Heart right ventricle (tissue), 16 donors: ENCODE results near the gene NRN1. TPM values are rescaled to one million over a fixed set of nuclear protein-coding genes. Genes with fewer than 3 reads are reported as not detected.

Experiments used
- ATAC-seq, 8 donors: fragments of 200-7000 bp; cut with Tn5 transposase; one replicate each; pipeline ENCODE4 v1.9.1; 2020; ENCODE audit warnings: mild to moderate bottlenecking in 8 of 8, moderate library complexity in 8 of 8, moderate number of reproducible peaks in 1 of 8
- DNase-seq, 2 donors: peaks; one replicate each; pipeline ENCODE4 v3.0.0-alpha.2; 2020
- H3K27ac ChIP-seq, 10 donors: fragments of 200-600 bp; sonication (generic) in 2 of 10; one replicate each; pipeline versions ENCODE4 v1.5.0 to v1.8.0; 2020 to 2022; ENCODE audit warnings: mild to moderate bottlenecking in 3 of 10
- H3K27me3 ChIP-seq, 7 donors: fragments of 200-600 bp; one replicate each; pipeline ENCODE4 v1.8.0; 2021 to 2022; ENCODE audit warnings: mild to moderate bottlenecking in 2 of 7
- H3K36me3 ChIP-seq, 9 donors: fragments of 200-600 bp; sonication (generic) in 1 of 9; one replicate each; pipeline versions ENCODE4 v1.5.0 to v1.8.0; 2020 to 2022; ENCODE audit warnings: mild to moderate bottlenecking in 2 of 9
- H3K4me1 ChIP-seq, 9 donors: fragments of 200-600 bp; sonication (generic) in 1 of 9; one replicate each; pipeline versions ENCODE4 v1.5.0 to v1.8.0; 2020 to 2022; ENCODE audit warnings: mild to moderate bottlenecking in 4 of 9
- H3K4me3 ChIP-seq, 10 donors: fragments of 200-600 bp; sonication (generic) in 2 of 10; one replicate each; pipeline versions ENCODE4 v1.5.0 to v1.8.0; 2020 to 2022; ENCODE audit warnings: mild to moderate bottlenecking in 7 of 10, moderate library complexity in 2 of 10
- H3K9me3 ChIP-seq, 11 donors: fragments of 200-600 bp in 10 of 11; sonication (generic) in 2 of 11; one replicate each; pipeline versions ENCODE4 v1.5.0 to v1.8.0; 2013 to 2022; ENCODE audit warnings: mild to moderate bottlenecking in 2 of 11, control low read depth in 1 of 11, moderate library complexity in 1 of 11
- WGBS, 2 donors: extraction: QIAGEN DNeasy Blood & Tissue Kit; methylation state at CpG; one replicate each; pipeline ENCODE4 v1.1.7; 2013; ENCODE audit warnings: inconsistent platforms in 1 of 2; 5-methylcytosine and 5-hydroxymethylcytosine counted together
- intact Hi-C, 10 donors: fragments of 100-400 bp; cut with DNase I; formaldehyde crosslinking; loops; one replicate each; pipeline versions ENCODE4 v1.11.1 to v1.14.2; 2022
- polyA plus RNA-seq, 2 donors: library from polyadenylated mRNA; stranded (reverse); fragments of 200-250 nt; gene quantifications; one replicate each; pipeline ENCODE4 v1.2.3, GENCODE V29; 2013
- total RNA-seq, 10 donors: library from RNA; stranded (reverse); fragmentation: NEBNext Ultra II Directional in 3 of 10; extraction: Animal tissue kit (Norgen Biotek cat#: 25700) in 3 of 10; gene quantifications; one replicate each; pipeline versions ENCODE4 v1.2.1 to v1.2.4, GENCODE V29; 2021 to 2023
- TF ChIP-seq, protein P1 (sequence below), 9 donors: fragments of 200-600 bp; sonication (generic) in 2 of 9; IDR thresholded peaks; one replicate each; pipeline versions ENCODE4 v1.5.0 to v1.8.0; 2021 to 2022; ENCODE audit warnings: antibody characterized with exemption in 9 of 9, mild to moderate bottlenecking in 5 of 9, moderate library complexity in 1 of 9
- donor health status: Arrhythmogenic right ventricular cardiomyopathy.
- donor health status: ischemic (EF 13 %, LVEDD 7.1; RV severe dilation, severe dysfunction).
- donor health status: healthy with polysubstance abuse.
- donor health status: DM: no; HTN: yes; CAD: no.
- donor health status: DM: no; HTN: no; CAD: no.
- donor health status: ischemic (EF 25% LVEDD 6.9; RV normal size, moderate dysfunction).
- donor health status: ischemic (EF 25% LVEDD 5.7; RV mildly dilated, moderate dysfunction).
- donor health status: healthy.
- donor health status: DM: yes; HTN: yes; CAD: no.
- donor health status: Ischemic cardiomyopathy.
- donor health status: ischemic (EF 35%, LVEDD 5.7; RV mildly dilated, moderate dysfunction).
- donor health status: nonischemic (EF 11% LVEDD 7.7; RV severe dilation, severe dysfunction).
- donor health status: DM: yes; HTN: yes; CAD: no.
- donor health status: PGD.
- donor health status: ischemic (EF 29% LVEDD 5.4; RV normal size, mild dysfunction).
- donor health status: nonischemic (EF 23%, LVEDD 6.1; RV moderate dilation, normal function).

Gene NRN1
- total and polyA plus RNA-seq, 12 donors: 7.1 to 24.4 (median 12.7) TPM

DNA sequence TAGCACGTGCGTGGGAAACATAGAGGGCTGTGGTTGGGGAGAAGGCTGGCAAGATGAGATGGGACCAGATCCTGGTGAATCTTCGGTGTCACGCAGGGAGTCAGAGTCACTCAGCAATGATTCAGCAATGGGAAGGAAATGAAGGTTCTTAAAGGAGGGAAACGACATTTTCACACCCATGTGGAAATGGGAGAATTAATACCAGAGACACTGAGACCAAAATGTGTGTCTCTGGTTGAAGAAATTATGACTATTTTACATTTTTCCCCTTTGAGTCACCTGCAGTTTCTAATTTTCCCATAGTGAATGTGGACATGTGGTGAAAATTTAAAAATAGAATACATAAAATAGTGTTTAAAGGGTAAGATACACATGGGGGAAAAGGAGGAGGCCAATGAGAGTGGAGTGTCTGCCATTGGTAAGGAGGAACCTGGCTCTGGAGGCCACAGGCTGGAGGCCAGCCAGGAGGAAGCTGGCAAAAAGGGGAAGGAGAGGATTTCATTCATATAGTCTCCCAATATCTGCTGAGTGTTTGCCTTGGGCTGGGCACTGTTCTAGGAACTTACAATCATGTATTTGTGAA, 17.5 kb downstream of the NRN1 start:
- Histone ChIP-seq H3K27me3 (peaks cover 2 to 43% (median 29%) of the 10 kb centered on the region in 7 donors), H3K4me3 (no peak overlapping the region), H3K9me3 (peaks cover 0 to 4% (median 0%) of the 10 kb centered on the region in 11 donors), H3K27ac (peak overlapping the region in 1 of 10 donors; percentile 31), H3K4me1 (peaks cover 0 to 46% (median 0%) of the 10 kb centered on the region in 9 donors), H3K36me3 (no peaks in the 10 kb centered on the region)
- peak in 6 of 8 donors; percentile 31 to 75 (median 66) for ATAC-seq
- intact Hi-C loops: no loop called here
- TF ChIP-seq, protein P1, sequence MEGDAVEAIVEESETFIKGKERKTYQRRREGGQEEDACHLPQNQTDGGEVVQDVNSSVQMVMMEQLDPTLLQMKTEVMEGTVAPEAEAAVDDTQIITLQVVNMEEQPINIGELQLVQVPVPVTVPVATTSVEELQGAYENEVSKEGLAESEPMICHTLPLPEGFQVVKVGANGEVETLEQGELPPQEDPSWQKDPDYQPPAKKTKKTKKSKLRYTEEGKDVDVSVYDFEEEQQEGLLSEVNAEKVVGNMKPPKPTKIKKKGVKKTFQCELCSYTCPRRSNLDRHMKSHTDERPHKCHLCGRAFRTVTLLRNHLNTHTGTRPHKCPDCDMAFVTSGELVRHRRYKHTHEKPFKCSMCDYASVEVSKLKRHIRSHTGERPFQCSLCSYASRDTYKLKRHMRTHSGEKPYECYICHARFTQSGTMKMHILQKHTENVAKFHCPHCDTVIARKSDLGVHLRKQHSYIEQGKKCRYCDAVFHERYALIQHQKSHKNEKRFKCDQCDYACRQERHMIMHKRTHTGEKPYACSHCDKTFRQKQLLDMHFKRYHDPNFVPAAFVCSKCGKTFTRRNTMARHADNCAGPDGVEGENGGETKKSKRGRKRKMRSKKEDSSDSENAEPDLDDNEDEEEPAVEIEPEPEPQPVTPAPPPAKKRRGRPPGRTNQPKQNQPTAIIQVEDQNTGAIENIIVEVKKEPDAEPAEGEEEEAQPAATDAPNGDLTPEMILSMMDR (IDR thresholded peaks at IDR 0.05): no peak
- DNase-seq: peak; percentile 7 to 51
- 94% methylated on average over 5 of the region's 5 CpGs for WGBS, 2 donors

DNA sequence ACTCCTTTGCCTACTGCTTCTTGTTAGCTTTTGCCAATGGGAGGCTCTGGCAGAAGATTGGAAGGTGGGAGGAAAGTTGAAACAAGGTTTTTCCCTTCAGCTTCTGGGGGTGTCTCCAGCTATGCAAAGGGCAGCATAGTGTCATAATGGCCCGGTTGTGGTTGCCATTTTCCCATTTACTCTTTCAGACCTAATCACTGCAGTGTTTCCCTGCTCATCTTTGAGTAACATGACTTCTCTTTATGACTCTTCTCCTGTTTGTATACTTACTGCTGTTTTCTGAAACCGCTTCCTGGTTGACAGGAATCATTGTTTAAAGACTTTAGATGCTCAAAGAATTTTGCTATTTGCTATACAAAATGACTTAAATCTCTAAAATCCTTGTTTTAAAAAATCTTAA, 19.9 kb downstream of the NRN1 start:
- 63 to 91% methylated on average over 2 of the region's 2 CpGs for WGBS, 2 donors
- Histone ChIP-seq H3K36me3 (no peaks in the 10 kb centered on the region), H3K27me3 (peaks cover 0 to 22% (median 8%) of the 10 kb centered on the region in 7 donors), H3K4me1 (peaks cover 0 to 47% (median 0%) of the 10 kb centered on the region in 9 donors), H3K27ac (no peak overlapping the region), H3K9me3 (peaks cover 0 to 4% (median 0%) of the 10 kb centered on the region in 11 donors), H3K4me3 (no peak overlapping the region)
- DNase-seq: no peak
- TF ChIP-seq, protein P1 (IDR thresholded peaks at IDR 0.05): no peak
- no peak for ATAC-seq
- intact Hi-C loops: no loop called here

DNA sequence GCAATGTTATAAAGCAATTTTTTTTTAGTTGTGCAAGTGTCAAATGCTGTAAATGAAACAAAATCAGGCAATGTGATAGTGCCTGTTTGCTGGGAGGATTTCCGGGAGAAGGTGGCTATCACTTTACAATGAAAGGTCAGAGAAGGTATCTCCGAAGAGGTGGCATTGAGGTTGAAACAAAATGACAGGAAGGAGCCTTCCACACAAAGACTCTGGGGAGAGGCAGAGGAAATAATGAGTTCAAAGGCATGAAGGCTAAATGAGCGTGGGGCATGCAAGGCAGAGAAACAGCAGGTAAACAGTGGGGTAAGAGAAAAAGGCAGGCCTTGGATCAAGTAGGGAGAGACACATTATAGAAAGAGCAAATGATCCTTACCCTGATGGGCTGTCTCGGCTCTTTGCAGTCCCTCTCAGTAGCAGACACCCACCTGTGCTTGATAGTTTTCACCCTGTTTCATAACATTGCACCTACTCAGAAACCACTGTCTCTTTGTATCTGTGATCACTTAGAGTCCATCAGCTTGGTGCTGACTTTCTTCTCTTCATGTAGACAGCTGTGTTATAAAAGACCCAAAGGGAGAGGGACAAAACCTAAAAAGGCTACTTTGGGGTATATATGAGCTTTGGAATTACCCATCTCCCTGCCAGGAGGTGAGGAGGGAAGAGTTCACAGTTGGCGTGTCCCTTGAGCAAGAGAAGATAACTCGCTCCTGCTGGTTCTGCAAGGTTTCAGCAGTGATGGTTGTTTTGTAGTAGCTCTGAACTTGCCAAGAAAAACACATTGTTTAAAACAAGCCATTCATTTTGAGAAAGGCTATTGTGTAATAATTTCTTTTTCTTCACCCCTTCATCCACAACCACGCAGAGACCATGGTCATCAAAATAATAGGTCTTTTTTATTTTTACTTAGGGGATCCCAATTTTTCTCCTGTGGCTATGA, 22.3 kb downstream of the NRN1 start:
- intact Hi-C loops: no loop called here
- Histone ChIP-seq H3K27ac (no peak overlapping the region), H3K4me3 (no peak overlapping the region), H3K9me3 (peaks cover 0 to 4% (median 0%) of the 10 kb centered on the region in 11 donors), H3K4me1 (peaks cover 0 to 48% (median 3%) of the 10 kb centered on the region in 9 donors), H3K27me3 (peaks cover 0 to 19% (median 5%) of the 10 kb centered on the region in 7 donors), H3K36me3 (no peaks in the 10 kb centered on the region)
- DNase-seq (no peak), ATAC-seq (no peak)
- TF ChIP-seq, protein P1 (IDR thresholded peaks at IDR 0.05): no peak
- 75 to 77% methylated on average over 7 of the region's 7 CpGs for WGBS, 2 donors
